NCI-H1092 treated with DMSO at 0.1 percent for 48 hours (cell line): Measurements from ENCODE around the gene NCBP3.
A peak's percentile ranks its signal among the peaks of the same experiment; 100 is the strongest.
"Not testable (repeated sequence)": the region's sequence is repeated elsewhere in the genome, so short reads cannot be mapped to it uniquely, and the experiment has no call there.

Source experiments
- DNase-seq: peaks from one replicate; lab custom pipeline; 2025; lab: John Stamatoyannopoulos, UW

The NCBP3 gene

GRCh38 chr17:3880983-3881382 lies 34.9 kb upstream of the NCBP3 start:
- no peak for DNase-seq

- no peak for DNase-seq
Measured at GRCh38 chr17:3879591-3880417, 33.8 kb upstream of the NCBP3 start.

- peak; percentile 78 for DNase-seq
Measured at GRCh38 chr17:3879186-3879585, 33.1 kb upstream of the NCBP3 start.

GRCh38 chr17:3877220-3877619 lies 31.2 kb upstream of the NCBP3 start:
- DNase-seq: no peak

- DNase-seq: no peak
Measured at GRCh38 chr17:3875317-3875716, 29.3 kb upstream of the NCBP3 start.

GRCh38 chr17:3873862-3874261 lies 27.8 kb upstream of the NCBP3 start:
- DNase-seq: no peak

- DNase-seq: no peak
Measured at GRCh38 chr17:3870871-3871306, 24.8 kb upstream of the NCBP3 start.

GRCh38 chr17:3867606-3868005 lies 21.6 kb upstream of the NCBP3 start:
- DNase-seq: no peak

GRCh38 chr17:3867106-3867505 lies 21.1 kb upstream of the NCBP3 start:
- DNase-seq: no peak

GRCh38 chr17:3866276-3866675 lies 20.2 kb upstream of the NCBP3 start:
- no peak for DNase-seq

GRCh38 chr17:3865176-3865575 lies 19.1 kb upstream of the NCBP3 start:
- no peak for DNase-seq

GRCh38 chr17:3864534-3864933 lies 18.5 kb upstream of the NCBP3 start:
- no peak for DNase-seq

GRCh38 chr17:3861761-3862681 lies 16.0 kb upstream of the NCBP3 start:
- DNase-seq: no peak

GRCh38 chr17:3860939-3861700 lies 15.1 kb upstream of the NCBP3 start:
- no peak for DNase-seq

GRCh38 chr17:3859940-3860339 lies 13.9 kb upstream of the NCBP3 start:
- no peak for DNase-seq

GRCh38 chr17:3857261-3858105 lies 11.4 kb upstream of the NCBP3 start:
- no peak for DNase-seq

- DNase-seq: not testable (repeated sequence)
Measured at GRCh38 chr17:3854204-3854603, 8.2 kb upstream of the NCBP3 start.

GRCh38 chr17:3852561-3852960 lies 6.5 kb upstream of the NCBP3 start:
- no peak for DNase-seq

- DNase-seq: no peak
Measured at GRCh38 chr17:3851461-3852100, 5.5 kb upstream of the NCBP3 start.

GRCh38 chr17:3848229-3848835 lies 2.3 kb upstream of the NCBP3 start:
- DNase-seq: no peak
